ENCODE data around the gene KERA.
"Not testable (repeated sequence)": the region's sequence is repeated elsewhere in the genome, so short reads cannot be mapped to it uniquely, and the experiment has no call there.

Gene KERA

GRCh38 chr12:91057368-91058165 lies at the start of gene KERA:
TSS of gene KERA (minus strand) at chr12:91058024. CDS start at chr12:91056281, 1,743 bp downstream.
- DNase-seq = no peak

GRCh38 chr12:91106283-91106682 lies 48.5 kb upstream of the KERA start:
- DNase-seq = no peak

DNA sequence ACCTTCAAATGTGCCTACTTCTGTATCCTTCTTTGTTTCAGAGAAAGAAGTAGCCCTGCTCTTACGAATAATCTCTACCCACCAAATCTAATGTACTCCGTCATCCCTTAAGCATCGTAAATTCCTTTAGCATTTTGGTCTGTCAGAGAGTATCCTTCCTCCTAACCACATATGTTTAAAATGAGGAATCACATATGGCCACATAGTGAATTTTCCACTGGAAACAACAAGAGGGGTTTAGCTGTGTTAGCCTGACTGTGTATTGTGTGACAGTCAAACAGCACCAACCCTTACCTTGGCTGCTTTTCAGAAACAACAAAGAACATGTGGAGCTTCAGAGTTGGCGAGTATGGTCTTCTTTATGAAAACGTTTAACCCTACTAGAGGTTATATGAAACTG lies 48.0 kb upstream of the KERA start:
- DNase-seq = no peak

DNA sequence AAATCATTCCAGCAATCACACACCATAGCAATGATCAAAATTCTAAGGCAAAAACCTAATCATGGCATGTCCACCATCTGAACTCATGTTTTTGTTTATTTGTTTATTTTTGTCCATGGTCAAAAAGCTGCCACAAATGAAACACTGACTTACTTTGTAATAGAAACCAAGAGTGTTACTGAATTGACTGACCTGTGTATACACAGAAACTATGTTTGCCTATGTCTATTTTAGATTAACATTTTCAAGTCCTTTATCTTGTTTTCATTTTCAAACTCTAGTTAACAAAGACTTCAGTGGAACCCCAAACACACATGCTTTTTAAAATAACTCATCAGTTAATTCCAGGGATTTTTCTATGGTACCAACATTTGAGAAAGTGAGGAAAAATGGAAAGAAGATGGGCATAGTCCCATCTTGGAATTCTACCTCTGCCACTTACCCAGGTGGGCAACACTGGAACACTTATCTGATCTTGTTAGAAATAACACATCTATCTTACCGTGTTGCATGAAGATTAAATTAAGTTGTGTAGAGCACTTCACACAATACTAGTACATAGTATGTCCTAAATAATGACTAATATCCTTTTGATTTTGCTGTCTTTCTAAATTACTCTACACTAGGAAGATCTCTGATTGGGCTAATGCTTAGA lies 47.1 kb upstream of the KERA start:
- no peak for DNase-seq

DNA sequence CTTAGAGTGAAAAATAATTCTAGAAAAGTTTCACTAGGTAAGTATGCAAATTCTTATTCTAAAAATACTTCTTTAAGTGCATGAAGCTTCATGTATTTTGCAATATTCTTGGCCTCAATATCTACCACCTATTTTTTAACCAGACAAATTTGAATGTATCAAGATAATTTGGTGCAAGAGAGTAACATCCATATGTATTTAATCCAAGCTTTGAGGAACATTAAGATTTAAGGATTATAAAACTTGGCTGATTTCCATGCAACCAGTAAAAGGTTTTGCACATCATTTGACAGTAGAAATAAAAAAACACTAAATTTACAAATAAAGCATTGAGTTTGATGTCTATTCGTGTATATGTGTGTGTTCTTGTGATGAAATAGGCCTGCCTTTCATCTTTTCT lies 45.8 kb upstream of the KERA start:
- no peak for DNase-seq

GRCh38 chr12:91103101-91103500 lies 45.3 kb upstream of the KERA start:
- no peak for DNase-seq

DNA sequence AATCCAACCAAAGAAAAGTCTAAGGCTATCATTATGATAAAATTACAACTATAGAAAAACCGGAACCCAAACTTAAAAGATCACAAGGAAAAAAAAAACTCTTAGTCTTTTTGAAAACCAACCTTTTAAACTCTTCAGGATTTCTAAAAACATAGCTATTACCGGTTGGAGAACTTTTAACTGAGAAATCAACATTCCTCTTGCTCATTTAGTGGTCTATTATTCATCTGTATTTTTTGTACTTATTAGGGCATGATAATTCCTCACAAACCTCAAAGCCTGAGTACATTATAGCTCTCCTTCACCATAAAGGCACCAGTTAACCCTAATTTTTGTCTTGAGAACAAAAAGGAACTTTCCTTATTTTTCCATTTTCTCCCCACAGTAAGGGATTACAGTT lies 43.1 kb upstream of the KERA start:
- no peak for DNase-seq

DNA sequence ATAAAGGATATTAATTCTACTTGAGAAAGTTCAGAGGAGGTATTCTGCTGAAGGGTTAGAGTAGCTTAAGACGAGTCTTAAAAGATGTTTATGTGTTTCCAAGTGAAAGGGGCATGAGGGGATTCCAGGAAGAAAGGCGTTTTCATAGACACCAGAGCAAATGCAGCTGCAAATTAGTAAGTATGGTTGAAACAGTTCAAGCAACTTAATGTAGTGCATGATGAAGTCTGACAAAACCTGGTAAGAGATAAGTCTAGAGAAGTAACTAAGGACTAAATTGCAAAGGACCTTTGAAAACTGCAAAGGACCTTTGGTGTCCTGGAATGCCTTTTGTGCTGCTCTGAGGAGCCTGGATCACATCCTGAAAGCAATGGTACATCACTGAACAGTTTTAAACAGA lies 42.0 kb upstream of the KERA start:
- DNase-seq = no peak

DNA sequence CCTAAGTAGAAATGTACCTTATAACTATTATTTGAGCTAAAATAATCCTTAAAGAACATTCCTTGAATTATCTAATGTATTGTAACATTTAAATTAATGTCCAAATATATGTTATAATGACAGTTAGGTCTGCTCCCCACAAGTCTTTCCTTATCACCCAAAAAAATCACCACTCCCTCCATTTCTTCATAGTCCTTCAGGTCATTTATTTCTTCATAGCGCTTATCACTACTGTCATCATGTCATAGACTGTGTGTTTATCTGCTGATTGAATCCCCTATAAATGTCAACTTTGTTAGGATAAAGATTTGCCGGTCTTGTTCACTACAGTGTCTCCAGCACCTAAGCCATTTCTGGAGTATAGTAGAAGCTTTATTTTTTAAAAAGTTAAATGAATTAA lies 41.5 kb upstream of the KERA start:
- DNase-seq = no peak

- DNase-seq = no peak
These were observed 41.1 kb upstream of the KERA start for GRCh38 chr12:91098941-91099340.

DNA sequence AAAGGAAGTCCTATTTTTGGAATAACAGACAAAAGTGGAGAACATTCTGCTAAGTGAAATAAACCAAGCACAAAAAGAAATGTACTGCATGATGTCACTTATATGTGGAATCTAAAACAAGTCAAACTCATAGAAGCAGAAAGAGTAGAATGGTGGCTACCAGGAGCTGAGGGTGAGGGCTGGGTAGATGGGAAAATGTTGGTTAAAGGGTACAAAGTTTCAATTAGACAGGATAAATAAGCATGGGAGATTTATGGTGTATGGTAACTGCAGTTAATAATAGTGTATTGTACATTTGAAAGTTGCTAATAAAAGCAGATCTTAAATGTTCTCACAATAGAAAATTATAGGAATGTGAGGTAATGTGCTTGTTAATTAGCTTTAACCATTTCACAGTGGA lies 40.6 kb upstream of the KERA start:
- DNase-seq = no peak

GRCh38 chr12:91094957-91095356 lies 37.1 kb upstream of the KERA start:
- DNase-seq = no peak

- DNase-seq = no peak
These were observed 36.3 kb upstream of the KERA start for GRCh38 chr12:91094032-91094662.

DNA sequence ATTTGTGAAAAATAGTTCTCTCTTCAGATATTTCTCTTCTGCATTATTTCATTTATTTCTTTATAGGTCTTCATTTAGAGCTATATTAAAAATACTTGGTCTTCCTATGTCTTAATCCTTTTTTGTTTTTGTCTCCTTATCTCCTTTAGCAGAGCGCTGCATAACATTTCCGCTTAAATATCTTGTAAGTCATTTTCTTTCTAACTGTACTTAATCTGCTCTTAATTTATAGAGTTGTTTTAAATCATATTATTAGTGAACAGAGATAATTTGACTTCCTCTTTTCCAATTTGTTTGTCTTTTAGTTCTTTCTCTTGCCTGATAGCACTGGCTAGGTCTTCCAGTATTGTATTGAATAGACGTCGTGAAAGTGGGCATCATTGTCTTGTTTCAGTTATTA lies 35.5 kb upstream of the KERA start:
- no peak for DNase-seq

GRCh38 chr12:91091916-91092715 lies 34.3 kb upstream of the KERA start:
- no peak for DNase-seq

GRCh38 chr12:91089953-91090352 lies 32.1 kb upstream of the KERA start:
- DNase-seq = not testable (repeated sequence)

GRCh38 chr12:91080041-91080440 lies 22.2 kb upstream of the KERA start:
- DNase-seq = no peak

DNA sequence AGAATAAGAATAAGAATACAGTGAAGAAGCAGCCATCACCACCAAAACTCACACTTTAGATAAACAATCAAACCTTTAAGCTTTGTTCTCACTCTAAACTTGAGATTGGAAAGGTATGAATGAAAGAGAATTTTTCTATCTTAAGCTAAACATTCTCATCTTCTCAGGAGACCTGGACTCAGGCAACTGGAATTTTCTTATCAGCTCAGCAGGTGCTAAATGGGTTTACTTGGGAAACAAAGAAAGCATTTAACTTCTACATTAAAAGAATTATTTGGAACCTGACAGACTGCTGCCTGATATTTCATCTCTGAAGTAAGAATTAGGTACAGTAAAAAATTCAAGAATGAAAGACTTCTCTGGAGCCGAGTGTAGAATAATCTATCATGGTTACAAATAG lies 20.7 kb upstream of the KERA start:
- DNase-seq = no peak

GRCh38 chr12:91077228-91077954 lies 19.6 kb upstream of the KERA start:
- no peak for DNase-seq

DNA sequence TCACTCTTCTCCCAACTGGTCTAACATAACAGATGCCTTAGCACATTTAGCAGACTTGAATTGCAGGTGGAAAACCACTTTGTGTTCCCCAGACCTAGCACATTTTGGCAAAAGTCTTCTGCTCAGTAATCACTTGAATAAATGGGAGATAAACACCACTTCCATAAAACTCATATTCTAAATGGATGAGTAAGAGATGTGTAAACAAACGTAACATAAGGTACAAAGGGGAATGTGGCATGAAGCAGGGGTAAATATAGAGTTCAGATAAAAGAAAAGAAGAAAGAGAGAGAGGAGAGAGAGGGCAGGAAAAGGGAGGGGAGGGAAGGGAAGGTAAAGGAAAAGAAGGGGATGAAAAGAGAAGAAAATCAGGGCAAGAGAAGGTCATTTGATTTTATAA lies 17.0 kb upstream of the KERA start:
- no peak for DNase-seq

DNA sequence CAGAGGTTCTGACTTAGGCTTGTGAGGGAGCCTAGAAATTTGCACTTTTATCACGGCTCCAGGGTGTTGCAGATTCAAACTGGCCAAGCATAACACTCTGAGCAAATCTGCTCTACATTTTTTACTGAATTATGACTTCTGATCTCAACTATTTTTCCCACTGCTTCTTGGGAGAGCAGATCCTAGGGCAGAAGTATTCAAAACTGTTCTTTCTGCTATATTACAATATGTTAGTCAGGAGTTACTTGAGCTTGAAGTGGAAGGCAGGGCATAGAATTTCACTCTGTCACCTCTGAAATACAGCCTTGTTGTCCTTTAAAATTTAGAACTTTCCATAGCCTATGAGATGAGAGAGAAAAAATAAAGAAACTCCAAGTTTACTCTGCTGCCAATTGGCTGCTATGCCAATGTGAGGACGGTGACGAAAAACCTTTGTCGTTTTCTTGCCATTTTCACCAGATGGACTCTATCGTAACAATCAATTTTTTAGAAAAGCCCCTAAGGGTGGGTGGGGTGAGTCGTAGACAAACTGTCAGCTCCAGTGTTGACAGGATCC lies 16.4 kb upstream of the KERA start:
- no peak for DNase-seq

DNA sequence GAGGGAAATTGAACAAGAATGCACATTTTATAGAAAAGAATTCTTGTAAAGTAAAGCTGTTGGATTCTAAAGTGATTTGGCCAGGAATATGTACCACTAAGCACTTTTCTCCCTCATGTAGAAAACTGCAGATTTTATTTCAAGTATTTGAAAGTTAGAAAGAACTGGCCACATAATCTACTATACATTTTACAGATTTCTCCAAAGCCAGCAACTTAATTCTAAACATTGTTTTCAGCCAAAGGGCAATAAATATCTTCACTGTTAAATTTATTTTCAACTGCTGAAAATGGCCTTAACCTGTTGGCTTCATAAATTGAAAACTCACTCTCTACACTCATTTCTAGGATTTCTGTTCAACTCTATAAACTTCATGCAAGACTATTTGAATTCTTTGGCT lies 15.6 kb upstream of the KERA start:
- DNase-seq = no peak

Data from NCI-H187 treated with DMSO at 0.1 percent for 48 hours (cell line).